Stimulated activated CD4-positive, alpha-beta T cell treated with anti-CD3 and anti-CD28 coated beads, TNF-alpha, amount 100 ng/mL, for 4 hours (primary cell): ENCODE measurements around the gene ATXN1.
"Not testable (repeated sequence)": the region's sequence is repeated elsewhere in the genome, so short reads cannot be mapped to it uniquely, and the experiment has no call there.

Experiments used
- DNase-seq, 3 experiments: peaks; one replicate each; pipeline ENCODE4 v3.0.0-alpha.2; 2020; ENCODE audit warnings: low read depth in 3 of 3

The ATXN1 gene

DNA sequence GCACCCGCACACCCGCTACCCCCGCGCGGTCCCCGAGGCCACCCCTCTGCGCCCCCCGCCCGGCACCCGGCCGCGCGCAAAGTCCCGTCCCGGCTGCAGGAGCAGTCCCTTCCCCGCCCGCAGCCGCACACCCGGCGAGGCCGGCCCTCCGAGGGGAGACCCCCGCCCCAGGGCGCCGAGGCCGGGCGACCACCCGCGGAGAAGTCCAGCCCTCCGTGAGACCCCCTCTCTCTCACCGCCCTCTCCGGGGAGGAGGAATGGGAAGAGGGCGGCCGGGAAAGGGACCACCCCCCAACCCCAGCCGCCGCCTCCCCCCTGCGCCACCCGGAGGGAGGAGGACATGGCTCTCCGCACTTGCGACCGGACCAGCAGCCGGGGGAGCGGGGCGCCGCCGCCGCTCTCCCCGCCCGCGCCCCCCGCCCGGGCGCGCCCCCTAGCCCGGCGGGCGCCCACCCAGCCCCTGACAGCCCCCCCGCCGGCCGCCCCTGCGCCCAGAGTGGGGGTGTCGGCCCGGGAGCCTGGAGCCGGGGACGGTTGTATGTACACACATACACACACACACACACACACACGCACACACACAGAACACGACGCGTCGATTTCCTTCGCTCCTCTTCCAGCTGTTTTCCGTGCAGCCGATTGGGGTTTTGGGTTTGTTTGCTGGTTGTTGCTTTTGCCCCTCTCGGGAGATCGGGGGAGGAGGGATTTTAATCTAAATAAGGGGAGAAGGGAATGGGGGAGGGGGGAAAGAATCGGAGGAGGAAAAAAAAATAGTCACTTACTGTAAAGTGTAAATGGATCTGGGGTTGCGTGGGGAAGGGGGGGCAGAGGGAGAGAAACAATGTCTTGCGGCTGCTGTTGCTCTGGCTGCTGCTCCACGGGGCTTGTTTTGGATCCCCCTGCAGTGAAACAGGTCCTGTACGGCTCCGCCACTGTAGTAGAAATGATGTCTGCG, at the start of gene ATXN1:
TSS of gene ATXN1 (minus strand) at position 945 of the 955 bp plus-strand sequence.
- DNase-seq, result peak in 2 of 3 experiments; percentile 14 to 36

DNA sequence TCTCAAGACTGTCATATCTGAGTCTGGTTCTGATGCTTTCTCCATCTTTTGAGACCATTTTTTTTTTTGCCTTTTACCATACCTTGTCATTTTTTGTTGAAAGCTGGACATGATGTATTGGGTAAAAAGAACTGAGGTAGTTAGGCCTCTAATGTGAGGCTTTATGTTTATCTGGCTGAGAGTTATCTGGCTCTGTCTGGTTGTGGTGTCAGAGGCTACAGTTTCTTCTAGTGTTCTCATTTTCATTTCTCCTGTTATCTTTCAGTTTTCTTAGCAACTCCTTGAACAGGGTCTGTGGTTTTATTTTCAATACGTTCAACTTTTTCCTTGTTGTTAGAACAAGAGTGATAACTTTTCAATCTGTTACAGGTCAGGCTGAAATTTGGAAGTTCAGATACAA, 49.2 kb upstream of the ATXN1 start:
- DNase-seq, result no peak

GRCh38 chr6:16809753-16810358, 48.6 kb upstream of the ATXN1 start:
- DNase-seq, result no peak

DNA sequence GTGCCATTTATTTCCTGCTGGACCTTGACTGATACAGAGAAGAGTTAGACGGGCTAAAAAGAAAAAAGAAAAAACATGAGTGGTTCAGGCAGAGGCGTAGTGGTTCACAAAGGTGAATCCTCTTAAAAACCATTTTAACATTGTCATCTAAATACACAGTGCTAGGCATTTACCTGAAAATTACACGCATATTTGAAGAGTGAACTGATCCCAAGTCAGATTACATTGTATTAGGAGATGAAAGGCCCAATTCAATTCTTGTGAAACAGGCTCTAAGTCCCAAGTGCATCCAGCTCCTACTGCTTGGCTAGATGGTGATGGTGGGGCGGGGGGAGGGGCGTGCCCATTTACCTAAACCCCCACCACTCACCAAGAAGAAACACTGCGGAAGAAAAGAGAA, 46.7 kb upstream of the ATXN1 start:
- no peak for DNase-seq

DNA sequence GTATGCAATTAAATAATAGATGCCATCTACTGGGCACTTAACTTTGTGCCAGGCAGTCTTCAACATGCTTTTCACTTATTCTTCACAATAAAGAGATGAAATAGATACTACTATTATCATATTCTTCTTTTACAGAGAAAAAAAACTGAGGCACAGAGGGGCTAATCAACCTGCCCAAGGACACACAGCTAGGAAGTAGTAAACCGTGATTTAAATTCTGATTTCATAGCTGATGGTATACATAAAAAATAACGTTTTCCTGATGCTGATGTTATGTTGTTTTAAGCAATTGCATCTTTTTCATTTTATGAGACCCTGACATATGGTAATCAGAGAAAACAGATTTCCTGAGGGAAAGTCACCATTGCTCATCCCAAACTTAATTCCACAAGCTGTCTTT, 45.1 kb upstream of the ATXN1 start:
- DNase-seq, result no peak

GRCh38 chr6:16805243-16805950, 44.1 kb upstream of the ATXN1 start:
- DNase-seq, result no peak

DNA sequence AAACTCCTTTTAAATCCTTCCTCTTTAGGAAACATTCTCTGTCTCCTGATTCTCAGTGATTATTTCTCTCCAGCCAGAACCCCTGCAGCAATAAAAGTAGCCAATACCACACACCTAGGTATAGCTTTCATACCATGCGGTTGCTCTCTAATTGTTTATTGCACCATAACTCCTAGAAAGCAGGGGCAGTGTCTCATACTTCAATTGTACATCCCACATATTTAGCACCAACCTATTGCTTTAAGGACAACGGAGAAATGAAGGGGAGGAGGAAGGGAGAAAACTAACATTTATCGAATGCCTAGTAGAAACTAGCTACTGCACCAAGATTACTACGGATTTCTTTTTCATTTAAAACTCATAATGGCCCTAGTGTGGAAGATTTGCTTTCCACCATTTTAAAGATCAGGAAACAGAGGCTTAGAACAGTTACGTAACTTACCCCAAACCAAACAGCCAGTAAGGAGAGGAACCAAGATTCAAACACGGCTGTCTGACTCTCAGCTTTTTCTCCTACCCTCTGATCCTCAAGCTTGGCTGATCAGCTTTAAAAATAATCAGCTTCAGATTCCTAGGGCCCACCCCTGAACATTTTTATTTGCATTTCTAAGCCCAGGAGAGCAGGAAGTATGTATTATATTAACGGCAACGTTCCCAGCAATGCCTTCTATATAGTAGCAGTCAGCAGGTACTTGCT, 43.4 kb upstream of the ATXN1 start:
- DNase-seq, result no peak

GRCh38 chr6:16803294-16804200, 42.3 kb upstream of the ATXN1 start:
- no peak for DNase-seq

DNA sequence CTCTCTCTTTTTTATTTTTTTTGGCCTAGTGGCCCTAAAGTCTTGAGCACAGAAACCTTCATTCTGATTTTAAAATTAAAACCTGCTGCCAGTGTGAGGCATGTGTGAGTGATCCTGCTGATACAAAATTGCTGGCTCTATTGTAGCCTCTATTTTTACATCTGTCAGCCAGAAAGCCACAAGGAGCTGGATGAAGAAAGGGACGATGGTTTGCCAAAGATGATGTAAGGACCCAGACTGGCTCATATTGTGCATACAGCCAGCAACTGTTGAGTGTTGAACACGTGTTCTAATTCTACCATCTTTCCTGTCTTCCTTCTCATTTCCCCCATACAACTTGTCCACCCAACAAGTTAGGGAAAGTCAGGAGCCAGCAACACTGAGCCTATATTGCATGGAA, 40.8 kb upstream of the ATXN1 start:
- no peak for DNase-seq

DNA sequence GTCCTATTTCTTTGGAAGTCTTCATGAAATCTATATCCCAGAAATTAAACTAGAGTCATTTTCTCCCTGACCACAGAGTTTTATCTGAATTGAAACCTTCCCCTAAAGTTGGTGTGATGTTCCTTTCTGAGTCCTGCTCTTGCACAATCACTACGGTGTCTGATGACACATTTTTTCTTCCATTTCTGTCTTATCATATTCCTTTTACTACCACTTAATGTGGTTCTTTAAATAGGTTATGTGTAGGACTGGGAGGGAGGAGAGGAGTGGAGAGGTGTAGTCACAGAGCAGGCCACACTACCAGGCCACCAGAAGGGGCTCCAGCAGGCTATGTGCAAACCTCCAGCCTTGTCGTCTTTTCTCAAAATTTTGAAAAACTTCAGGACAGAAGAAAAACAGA, 39.7 kb upstream of the ATXN1 start:
- no peak for DNase-seq

- no peak for DNase-seq
These were observed 39.1 kb upstream of the ATXN1 start for GRCh38 chr6:16800341-16800740.

DNA sequence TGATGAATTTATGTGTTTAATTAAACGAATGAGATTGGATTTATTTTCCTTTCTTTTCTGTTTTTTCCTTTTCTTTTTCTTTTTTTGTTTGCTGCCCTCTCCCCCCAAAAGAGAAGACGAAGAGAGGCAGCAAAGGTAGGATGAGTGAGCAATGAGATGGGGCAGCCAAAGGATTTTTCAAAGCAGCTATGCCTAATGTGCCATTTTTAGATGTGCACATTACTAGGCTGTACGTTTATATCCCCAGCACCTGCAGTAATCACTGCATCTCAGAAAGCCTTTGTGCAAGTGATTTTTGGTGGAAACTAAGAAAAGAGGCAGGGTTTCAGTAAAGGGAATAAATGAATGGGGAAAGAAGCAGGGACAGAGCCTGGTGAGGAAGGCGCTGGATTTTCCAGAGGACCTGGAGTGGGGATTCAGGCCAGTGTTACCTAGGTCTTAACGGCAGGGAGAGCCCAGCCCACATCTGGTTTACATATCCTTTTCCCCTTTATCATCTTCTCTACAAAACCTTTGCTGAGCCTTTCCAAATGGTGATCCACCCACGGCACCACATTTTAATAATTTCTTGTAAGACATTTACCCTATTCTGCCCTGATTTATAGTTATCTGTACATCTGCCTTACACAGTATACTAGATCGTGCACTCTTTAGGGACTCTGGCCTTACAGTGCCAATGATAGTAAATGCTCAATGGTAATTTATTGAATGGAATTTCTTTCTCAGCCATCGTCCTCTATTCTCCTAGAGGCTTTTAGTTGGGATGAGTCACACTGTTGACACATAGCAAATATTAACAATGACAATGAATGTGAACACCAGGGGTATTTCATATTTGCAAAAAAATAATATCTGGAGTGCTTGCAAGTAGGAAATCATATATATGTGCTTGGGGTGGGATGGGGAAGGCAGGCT, 38.3 kb upstream of the ATXN1 start:
- DNase-seq, result no peak

DNA sequence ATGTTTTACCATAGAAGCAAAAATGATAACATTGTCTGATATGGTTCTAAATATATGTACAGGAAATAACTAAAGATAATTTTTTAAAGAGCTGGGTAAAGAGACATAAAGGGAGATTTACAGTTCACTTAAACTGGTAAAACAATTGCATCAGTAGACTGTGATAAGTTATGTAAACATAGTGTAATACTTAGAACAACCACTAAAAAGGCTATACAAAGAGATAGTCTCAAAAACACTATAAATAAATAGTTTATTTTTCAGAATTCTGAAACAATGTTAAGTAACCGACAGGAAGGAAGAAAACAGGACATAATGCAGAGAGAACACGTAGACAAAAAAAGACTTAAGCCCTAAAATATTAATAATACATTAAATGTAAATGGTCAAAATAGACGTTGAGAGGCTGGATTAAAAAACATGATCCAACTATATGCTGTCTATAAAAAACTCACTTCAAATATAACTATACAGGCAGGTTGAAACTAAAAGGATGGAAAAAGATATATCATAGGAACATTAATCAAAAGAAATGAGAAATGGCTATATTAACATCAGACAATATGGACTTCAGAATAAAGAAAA, 32.7 kb upstream of the ATXN1 start:
- no peak for DNase-seq

DNA sequence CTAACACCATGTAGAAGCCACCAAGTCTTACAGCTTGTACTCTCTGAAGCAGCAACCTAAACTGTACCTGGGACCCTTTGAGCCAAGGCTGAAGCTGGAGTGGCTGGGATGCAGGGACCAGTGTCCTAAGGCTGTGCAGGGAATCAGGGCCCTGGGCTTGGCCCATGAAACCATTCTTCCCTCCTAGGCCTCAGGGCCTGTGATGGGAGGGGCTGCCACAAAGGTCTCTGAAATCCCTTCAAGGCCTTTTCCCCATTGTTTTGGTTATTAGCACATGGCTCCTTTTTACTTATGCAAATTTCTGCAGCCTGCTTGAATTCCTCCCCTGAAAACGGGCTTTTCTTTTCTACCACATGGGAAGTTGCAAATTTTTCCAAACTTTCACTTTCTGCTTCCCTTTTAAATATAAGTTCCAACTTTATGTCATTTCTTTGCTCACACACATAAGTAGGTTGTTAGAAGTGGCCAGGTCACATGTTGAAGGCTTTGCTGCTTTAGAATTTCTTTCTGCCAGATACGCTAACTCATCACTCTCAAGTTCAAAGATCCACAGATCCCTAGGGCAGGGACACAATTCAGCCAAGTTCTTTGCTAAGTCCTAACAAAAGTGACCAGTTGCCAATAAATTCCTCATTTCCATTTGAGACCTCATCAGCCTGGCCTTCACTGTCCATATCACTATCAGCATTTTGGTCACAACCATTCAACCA, 28.2 kb upstream of the ATXN1 start:
- no peak for DNase-seq

DNA sequence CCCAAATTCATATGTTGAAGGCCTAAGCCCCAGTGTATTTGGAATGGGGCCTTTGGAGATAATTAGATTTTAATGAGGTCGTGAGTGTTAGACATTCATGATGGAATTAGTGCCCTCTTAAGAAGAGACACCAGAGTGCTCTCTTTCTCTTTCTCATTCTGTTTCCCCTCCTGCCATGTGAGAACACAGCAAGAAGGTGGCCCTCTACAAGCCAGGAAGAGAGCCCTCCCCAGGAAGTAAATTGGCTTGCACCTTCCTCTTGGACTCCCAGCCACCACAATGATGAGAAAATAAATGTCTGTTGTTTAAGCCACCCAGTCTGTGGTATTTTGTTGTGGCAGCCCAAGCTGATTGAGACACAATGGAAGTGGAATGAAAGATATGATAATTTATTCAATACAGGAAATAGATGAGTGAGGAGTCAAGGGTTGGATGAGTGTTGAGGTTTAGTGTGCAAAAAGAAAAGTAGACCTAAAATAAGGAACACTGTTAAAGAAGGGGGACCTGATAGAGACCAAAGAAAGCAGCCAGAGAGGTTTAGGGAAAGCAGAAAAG, 25.9 kb upstream of the ATXN1 start:
- DNase-seq, result no peak

DNA sequence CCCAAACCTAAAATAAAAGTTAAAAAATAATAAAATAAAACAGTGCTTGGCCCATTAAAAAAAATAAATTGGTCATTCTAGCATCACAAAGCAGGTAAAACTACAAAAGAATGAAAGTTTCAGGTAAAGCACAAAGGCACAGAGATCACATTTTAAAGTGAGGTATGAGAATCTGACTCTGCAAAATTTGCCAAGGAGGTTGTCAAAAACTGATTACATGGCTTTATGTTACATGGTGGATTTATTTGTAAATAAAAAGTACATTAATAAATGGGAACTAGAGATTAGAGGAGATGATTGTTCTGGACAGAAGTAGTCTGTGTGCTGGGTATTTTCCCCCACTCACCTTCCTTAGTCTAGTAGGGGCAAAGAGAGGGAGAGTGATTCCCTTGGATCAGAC, 24.2 kb upstream of the ATXN1 start:
- no peak for DNase-seq

GRCh38 chr6:16784957-16785356, 23.7 kb upstream of the ATXN1 start:
- DNase-seq, result not testable (repeated sequence)

DNA sequence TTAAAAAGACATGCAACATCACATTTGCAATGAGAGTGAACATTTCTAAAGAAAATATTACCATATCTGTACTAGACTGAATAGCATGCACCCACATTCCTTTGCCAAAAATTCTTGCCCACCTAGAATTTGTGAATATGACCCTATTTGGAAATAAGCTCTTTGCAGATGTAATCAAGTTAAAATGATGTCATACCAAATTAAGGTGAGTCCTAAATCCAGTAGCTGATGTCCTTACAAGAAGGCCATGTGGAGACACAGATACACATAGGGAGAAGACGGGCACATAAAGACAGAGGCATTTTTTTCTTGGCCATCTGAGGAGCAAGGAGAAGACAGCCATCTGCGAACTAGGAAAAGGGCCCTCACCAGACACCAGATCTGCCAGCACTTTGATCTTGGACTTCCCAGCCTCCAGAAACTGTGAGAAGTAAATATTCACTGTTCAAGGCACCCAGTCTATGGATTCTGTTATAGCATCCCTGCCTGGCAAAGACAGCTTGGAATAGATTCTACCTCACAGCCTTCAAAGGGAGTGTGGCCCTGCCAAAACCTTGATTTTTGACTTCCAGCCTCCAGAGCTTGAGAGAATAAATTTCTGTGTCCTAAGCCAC, 22.8 kb upstream of the ATXN1 start:
- no peak for DNase-seq
